ENCODE measurements around the gene HIVEP3. TPM values are rescaled to one million over a fixed set of nuclear protein-coding genes. Genes with fewer than 3 reads are reported as not detected.

Gene HIVEP3
- total RNA-seq, 1 experiment from 2014 or later, result 0.55 TPM

DNA sequence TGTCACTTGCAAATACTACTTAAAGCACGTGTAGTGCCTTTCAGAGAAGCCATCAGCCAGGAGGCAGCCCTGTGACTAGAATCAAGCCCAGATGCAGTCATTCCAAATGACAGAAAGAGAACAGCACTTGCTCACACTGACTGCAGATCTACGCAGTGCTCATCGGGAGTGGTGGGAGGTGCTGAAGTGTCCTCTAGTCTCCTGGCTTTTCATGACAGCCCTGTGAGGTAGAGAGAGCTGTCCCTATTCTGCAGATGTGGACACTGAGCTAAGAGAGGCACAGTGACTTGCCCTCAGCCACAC is 371.9 kb downstream of the HIVEP3 start:
- H3K27ac Mint-ChIP-seq, result no peak overlapping the region
- no peak overlapping the region for H3K4me3 Mint-ChIP-seq
- H3K9me3 Mint-ChIP-seq, result peaks cover 17% of the 10 kb centered on the region
- TF ChIP-seq ZNF232 (CRISPR knock-in tag; IDR thresholded peaks at IDR 0.05) (no peak), GTF2I (CRISPR knock-in tag; conservative IDR thresholded peaks at IDR 0.05) (no peak), ZNF138 (CRISPR knock-in tag; conservative IDR thresholded peaks at IDR 0.05) (no peak), JUN (CRISPR knock-in tag; IDR thresholded peaks at IDR 0.05) (no peak), NFYB (CRISPR knock-in tag; conservative IDR thresholded peaks at IDR 0.05; ENCODE audit: low read depth) (no peak), GRHL2 (CRISPR knock-in tag; IDR thresholded peaks at IDR 0.05; ENCODE audit: insufficient replicate concordance, severe bottlenecking) (no peak), RORB (CRISPR knock-in tag; IDR thresholded peaks at IDR 0.05) (no peak), TEAD4 (CRISPR knock-in tag; IDR thresholded peaks at IDR 0.05) (no peak), ESRRA (CRISPR knock-in tag; IDR thresholded peaks at IDR 0.05; ENCODE audit: borderline replicate concordance) (no peak), NR2C2 (CRISPR knock-in tag; IDR thresholded peaks at IDR 0.05) (no peak), ZNF671 (CRISPR knock-in tag; IDR thresholded peaks at IDR 0.05) (no peak), SOX15 (CRISPR knock-in tag; IDR thresholded peaks at IDR 0.05) (no peak), CREB1 (CRISPR knock-in tag; IDR thresholded peaks at IDR 0.05) (no peak)
- TF ChIP-seq, protein P1, sequence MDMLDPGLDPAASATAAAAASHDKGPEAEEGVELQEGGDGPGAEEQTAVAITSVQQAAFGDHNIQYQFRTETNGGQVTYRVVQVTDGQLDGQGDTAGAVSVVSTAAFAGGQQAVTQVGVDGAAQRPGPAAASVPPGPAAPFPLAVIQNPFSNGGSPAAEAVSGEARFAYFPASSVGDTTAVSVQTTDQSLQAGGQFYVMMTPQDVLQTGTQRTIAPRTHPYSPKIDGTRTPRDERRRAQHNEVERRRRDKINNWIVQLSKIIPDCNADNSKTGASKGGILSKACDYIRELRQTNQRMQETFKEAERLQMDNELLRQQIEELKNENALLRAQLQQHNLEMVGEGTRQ (CRISPR knock-in tag; IDR thresholded peaks at IDR 0.05), result no peak
- TF ChIP-seq, protein P2, sequence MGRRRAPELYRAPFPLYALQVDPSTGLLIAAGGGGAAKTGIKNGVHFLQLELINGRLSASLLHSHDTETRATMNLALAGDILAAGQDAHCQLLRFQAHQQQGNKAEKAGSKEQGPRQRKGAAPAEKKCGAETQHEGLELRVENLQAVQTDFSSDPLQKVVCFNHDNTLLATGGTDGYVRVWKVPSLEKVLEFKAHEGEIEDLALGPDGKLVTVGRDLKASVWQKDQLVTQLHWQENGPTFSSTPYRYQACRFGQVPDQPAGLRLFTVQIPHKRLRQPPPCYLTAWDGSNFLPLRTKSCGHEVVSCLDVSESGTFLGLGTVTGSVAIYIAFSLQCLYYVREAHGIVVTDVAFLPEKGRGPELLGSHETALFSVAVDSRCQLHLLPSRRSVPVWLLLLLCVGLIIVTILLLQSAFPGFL (CRISPR knock-in tag; IDR thresholded peaks at IDR 0.05; ENCODE audit: borderline replicate concordance), result no peak
- TF ChIP-seq, protein P3, sequence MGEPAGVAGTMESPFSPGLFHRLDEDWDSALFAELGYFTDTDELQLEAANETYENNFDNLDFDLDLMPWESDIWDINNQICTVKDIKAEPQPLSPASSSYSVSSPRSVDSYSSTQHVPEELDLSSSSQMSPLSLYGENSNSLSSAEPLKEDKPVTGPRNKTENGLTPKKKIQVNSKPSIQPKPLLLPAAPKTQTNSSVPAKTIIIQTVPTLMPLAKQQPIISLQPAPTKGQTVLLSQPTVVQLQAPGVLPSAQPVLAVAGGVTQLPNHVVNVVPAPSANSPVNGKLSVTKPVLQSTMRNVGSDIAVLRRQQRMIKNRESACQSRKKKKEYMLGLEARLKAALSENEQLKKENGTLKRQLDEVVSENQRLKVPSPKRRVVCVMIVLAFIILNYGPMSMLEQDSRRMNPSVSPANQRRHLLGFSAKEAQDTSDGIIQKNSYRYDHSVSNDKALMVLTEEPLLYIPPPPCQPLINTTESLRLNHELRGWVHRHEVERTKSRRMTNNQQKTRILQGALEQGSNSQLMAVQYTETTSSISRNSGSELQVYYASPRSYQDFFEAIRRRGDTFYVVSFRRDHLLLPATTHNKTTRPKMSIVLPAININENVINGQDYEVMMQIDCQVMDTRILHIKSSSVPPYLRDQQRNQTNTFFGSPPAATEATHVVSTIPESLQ (CRISPR knock-in tag; IDR thresholded peaks at IDR 0.05), result no peak
- TF ChIP-seq, protein P4, sequence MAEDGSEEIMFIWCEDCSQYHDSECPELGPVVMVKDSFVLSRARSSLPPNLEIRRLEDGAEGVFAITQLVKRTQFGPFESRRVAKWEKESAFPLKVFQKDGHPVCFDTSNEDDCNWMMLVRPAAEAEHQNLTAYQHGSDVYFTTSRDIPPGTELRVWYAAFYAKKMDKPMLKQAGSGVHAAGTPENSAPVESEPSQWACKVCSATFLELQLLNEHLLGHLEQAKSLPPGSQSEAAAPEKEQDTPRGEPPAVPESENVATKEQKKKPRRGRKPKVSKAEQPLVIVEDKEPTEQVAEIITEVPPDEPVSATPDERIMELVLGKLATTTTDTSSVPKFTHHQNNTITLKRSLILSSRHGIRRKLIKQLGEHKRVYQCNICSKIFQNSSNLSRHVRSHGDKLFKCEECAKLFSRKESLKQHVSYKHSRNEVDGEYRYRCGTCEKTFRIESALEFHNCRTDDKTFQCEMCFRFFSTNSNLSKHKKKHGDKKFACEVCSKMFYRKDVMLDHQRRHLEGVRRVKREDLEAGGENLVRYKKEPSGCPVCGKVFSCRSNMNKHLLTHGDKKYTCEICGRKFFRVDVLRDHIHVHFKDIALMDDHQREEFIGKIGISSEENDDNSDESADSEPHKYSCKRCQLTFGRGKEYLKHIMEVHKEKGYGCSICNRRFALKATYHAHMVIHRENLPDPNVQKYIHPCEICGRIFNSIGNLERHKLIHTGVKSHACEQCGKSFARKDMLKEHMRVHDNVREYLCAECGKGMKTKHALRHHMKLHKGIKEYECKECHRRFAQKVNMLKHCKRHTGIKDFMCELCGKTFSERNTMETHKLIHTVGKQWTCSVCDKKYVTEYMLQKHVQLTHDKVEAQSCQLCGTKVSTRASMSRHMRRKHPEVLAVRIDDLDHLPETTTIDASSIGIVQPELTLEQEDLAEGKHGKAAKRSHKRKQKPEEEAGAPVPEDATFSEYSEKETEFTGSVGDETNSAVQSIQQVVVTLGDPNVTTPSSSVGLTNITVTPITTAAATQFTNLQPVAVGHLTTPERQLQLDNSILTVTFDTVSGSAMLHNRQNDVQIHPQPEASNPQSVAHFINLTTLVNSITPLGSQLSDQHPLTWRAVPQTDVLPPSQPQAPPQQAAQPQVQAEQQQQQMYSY (CRISPR knock-in tag; IDR thresholded peaks at IDR 0.05), result no peak
- TF ChIP-seq, protein P5, sequence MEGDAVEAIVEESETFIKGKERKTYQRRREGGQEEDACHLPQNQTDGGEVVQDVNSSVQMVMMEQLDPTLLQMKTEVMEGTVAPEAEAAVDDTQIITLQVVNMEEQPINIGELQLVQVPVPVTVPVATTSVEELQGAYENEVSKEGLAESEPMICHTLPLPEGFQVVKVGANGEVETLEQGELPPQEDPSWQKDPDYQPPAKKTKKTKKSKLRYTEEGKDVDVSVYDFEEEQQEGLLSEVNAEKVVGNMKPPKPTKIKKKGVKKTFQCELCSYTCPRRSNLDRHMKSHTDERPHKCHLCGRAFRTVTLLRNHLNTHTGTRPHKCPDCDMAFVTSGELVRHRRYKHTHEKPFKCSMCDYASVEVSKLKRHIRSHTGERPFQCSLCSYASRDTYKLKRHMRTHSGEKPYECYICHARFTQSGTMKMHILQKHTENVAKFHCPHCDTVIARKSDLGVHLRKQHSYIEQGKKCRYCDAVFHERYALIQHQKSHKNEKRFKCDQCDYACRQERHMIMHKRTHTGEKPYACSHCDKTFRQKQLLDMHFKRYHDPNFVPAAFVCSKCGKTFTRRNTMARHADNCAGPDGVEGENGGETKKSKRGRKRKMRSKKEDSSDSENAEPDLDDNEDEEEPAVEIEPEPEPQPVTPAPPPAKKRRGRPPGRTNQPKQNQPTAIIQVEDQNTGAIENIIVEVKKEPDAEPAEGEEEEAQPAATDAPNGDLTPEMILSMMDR (IDR thresholded peaks at IDR 0.05), result no peak
- H3K27me3 Mint-ChIP-seq (ENCODE audit: low read depth), result peaks cover 11% of the 10 kb centered on the region; the same call in 1 of the 2 replicates
- DNase-seq (ENCODE audit: low spot score) (no peak), ATAC-seq (no peak)
- H3K36me3 Mint-ChIP-seq, result no peaks in the 10 kb centered on the region
- no peaks in the 10 kb centered on the region for H3K4me1 Mint-ChIP-seq
- ChIA-PET POLR2A (no interaction called here), CTCF (interaction anchor here (1.9 kb wide), 1 partner anchor 27 kb away, joined by 8 read pairs; no protein-coding TSS in a partner anchor)

Measured in WTC11 (cell line).